SH-SY5Y (cell line): ENCODE measurements around the gene SP6.

Experiments
- GATA2 ChIP-seq: IDR thresholded peaks from 2 replicates; pipeline ENCODE4 v1.6.1; 2011; ENCODE audit warnings: mild to moderate bottlenecking, low read depth, low read length
- GATA3 ChIP-seq: IDR thresholded peaks from 2 replicates; pipeline ENCODE4 v1.6.1; 2011; ENCODE audit warnings: low read depth, mild to moderate bottlenecking, low read length, moderate library complexity

GRCh38 chr17:47804461-47804860 is 46.5 kb downstream of the SP6 start:
- TF ChIP-seq GATA2 (no peak), GATA3 (no peak)
